ENCODE results near the gene TP53BP2. TPM values are rescaled to one million over a fixed set of nuclear protein-coding genes. Genes with fewer than 3 reads are reported as not detected.

TP53BP2 gene
- total RNA-seq, 1 experiment from 2014 or later = 38.2 TPM

DNA sequence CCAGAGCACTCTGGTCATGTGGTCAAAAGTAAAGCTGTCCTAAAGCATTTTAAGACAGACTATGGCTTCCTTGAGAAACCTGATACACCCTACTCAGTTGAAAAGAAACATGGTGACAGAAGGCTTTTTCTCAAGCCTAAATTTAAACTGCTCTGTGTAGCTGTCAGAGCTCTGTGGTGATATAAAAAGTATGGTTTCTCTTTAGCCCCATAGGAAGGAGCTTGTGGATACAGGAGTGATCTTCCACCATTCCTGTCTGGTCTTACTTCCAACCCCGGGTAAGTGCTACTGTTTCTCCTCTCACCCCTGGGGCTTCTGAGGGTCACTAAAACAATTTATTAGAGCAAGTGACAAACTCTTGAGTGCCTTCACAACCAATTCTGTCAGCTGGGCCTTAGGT lies 8.5 kb downstream of the TP53BP2 start:
- DNase-seq (ENCODE audit: low read depth, low spot score) (no peak), ATAC-seq (no peak)
- CTCF ChIA-PET = no interaction called here
- Histone ChIP-seq H3K4me3 (replicated peaks in 1 of 2; ENCODE audit: low read depth in 1 of 2, low read length in 2 of 2) (no peak overlapping the region), H3K9ac (ENCODE audit: low read length) (no peak overlapping the region), H3K9me3 (ENCODE audit: control insufficient read depth in 1 of 2, insufficient read depth in 1 of 2, low read depth in 1 of 2, low read length in 2 of 2) (no peaks in the 10 kb centered on the region), H3K36me3 (ENCODE audit: control insufficient read depth in 1 of 2, insufficient read depth in 2 of 2, low read length in 2 of 2) (no peaks in the 10 kb centered on the region), H3K9me2 (ENCODE audit: insufficient read depth) (no peaks in the 10 kb centered on the region), H4K20me1 (ENCODE audit: insufficient read depth) (peaks cover 20% of the 10 kb centered on the region; the same call in 1 of the 2 replicates), H3K4me2 (ENCODE audit: low read length) (no peak overlapping the region), H3K27me3 (ENCODE audit: insufficient read depth, low read length) (no peaks in the 10 kb centered on the region), H2AFZ (ENCODE audit: low read depth, low read length, poor library complexity, severe bottlenecking) (no peak overlapping the region), H3K79me2 (ENCODE audit: insufficient read depth, low read length) (peaks cover 100% of the 10 kb centered on the region), H3K27ac (ENCODE audit: low read depth, low read length) (no peak overlapping the region), H3K4me1 (ENCODE audit: control insufficient read depth in 1 of 2, insufficient read depth in 2 of 2, low read length in 2 of 2) (peaks cover 0 to 23% of the 10 kb centered on the region in 2 experiments; a peak in 2 of 4 replicates)
- no peak for TF ChIP-seq POLR2A (IDR thresholded peaks at IDR 0.05; ENCODE audit: borderline replicate concordance, extremely low read depth, insufficient read depth, insufficient read length)
- no peak for TF ChIP-seq CEBPB (IDR thresholded peaks at IDR 0.05; ENCODE audit: low read depth)
- no peak for TF ChIP-seq ZNF274 (IDR thresholded peaks at IDR 0.05; ENCODE audit: low read depth, low read length)
- TF ChIP-seq EGR1 (IDR thresholded peaks at IDR 0.05; ENCODE audit: low read depth) = no peak
- no peak for TF ChIP-seq EZH2phosphoT487 (IDR thresholded peaks at IDR 0.05; ENCODE audit: borderline replicate concordance)
- TF ChIP-seq RAD21 (IDR thresholded peaks at IDR 0.05; ENCODE audit: low read depth) = no peak
- no peak for TF ChIP-seq YY1 (IDR thresholded peaks at IDR 0.05; ENCODE audit: extremely low read depth, insufficient replicate concordance, low read depth, low read length)
- TF ChIP-seq TCF7L2 (IDR thresholded peaks at IDR 0.05; ENCODE audit: borderline replicate concordance, extremely low read depth, insufficient read depth, insufficient read length) = no peak
- intact Hi-C loops (cut with micrococcal nuclease) = no loop called here
- no TSS peak for BruUV-seq (replicated peaks)
- POLR2A ChIA-PET = no interaction called here
- RAD21 ChIA-PET (ENCODE audit: low non-redundant PET in 1 of 2, low total read pairs in 2 of 2, uncharacterized antibody in 2 of 2, unreplicated experiment in 2 of 2) = no interaction called here

DNA sequence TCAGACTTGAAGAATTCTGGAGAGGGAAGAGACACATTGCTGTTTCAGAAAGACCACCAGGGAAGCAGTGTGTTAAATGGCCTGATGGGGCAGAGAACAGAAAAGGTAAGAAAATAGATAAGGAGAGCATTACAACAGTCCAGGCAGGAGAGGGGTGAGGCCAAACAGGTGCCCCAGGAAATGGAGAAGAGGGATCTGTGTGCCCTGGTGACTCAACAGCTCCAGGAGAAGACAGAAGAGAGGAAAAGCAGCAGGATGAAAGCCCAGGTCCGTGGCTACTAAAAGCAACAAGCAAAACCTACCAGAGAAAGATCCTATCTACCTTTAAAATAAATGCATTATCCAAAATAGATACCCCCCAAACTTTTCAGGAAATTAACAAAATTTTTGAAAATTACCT lies 9.2 kb downstream of the TP53BP2 start:
- Histone ChIP-seq H3K4me2 (ENCODE audit: low read length) (no peak overlapping the region), H3K27ac (ENCODE audit: low read depth, low read length) (no peak overlapping the region), H3K9me3 (ENCODE audit: control insufficient read depth in 1 of 2, insufficient read depth in 1 of 2, low read depth in 1 of 2, low read length in 2 of 2) (no peaks in the 10 kb centered on the region), H3K27me3 (ENCODE audit: insufficient read depth, low read length) (no peaks in the 10 kb centered on the region), H3K9me2 (ENCODE audit: insufficient read depth) (no peaks in the 10 kb centered on the region), H3K36me3 (ENCODE audit: control insufficient read depth in 1 of 2, insufficient read depth in 2 of 2, low read length in 2 of 2) (no peaks in the 10 kb centered on the region), H3K4me1 (ENCODE audit: control insufficient read depth in 1 of 2, insufficient read depth in 2 of 2, low read length in 2 of 2) (peaks cover 2 to 30% of the 10 kb centered on the region in 2 experiments; a peak in 3 of 4 replicates), H3K9ac (ENCODE audit: low read length) (no peak overlapping the region), H4K20me1 (ENCODE audit: insufficient read depth) (peaks cover 26% of the 10 kb centered on the region; the same call in 1 of the 2 replicates), H3K4me3 (replicated peaks in 1 of 2; ENCODE audit: low read depth in 1 of 2, low read length in 2 of 2) (no peak overlapping the region), H3K79me2 (ENCODE audit: insufficient read depth, low read length) (peaks cover 100% of the 10 kb centered on the region), H2AFZ (ENCODE audit: low read depth, low read length, poor library complexity, severe bottlenecking) (no peak overlapping the region)
- no peak for TF ChIP-seq TCF7L2 (IDR thresholded peaks at IDR 0.05; ENCODE audit: borderline replicate concordance, extremely low read depth, insufficient read depth, insufficient read length)
- TF ChIP-seq JUND (IDR thresholded peaks at IDR 0.05) = no peak
- TF ChIP-seq POLR2A (IDR thresholded peaks at IDR 0.05; ENCODE audit: borderline replicate concordance, extremely low read depth, insufficient read depth, insufficient read length) = no peak
- no peak for TF ChIP-seq EGR1 (IDR thresholded peaks at IDR 0.05; ENCODE audit: low read depth)
- no peak for TF ChIP-seq SP1 (IDR thresholded peaks at IDR 0.05; ENCODE audit: low read depth)
- TF ChIP-seq EZH2phosphoT487 (IDR thresholded peaks at IDR 0.05; ENCODE audit: borderline replicate concordance) = no peak
- TF ChIP-seq CBX3 (IDR thresholded peaks at IDR 0.05; ENCODE audit: low read depth) = no peak
- TF ChIP-seq YY1 (IDR thresholded peaks at IDR 0.05; ENCODE audit: extremely low read depth, insufficient replicate concordance, low read depth, low read length) = no peak
- ATAC-seq = peak; percentile 48
- BruUV-seq (replicated peaks) = no TSS peak
- no peak for DNase-seq (ENCODE audit: low read depth, low spot score)
- intact Hi-C loops (cut with micrococcal nuclease) = no loop called here
- POLR2A ChIA-PET = no interaction called here
- RAD21 ChIA-PET (ENCODE audit: low non-redundant PET in 1 of 2, low total read pairs in 2 of 2, uncharacterized antibody in 2 of 2, unreplicated experiment in 2 of 2) = no interaction called here
- CTCF ChIA-PET = no interaction called here

Data from HCT116 (cell line).